SK-N-SH (cell line): ENCODE data around the gene HIGD1B. TPM values are rescaled to one million over a fixed set of nuclear protein-coding genes. Genes with fewer than 3 reads are reported as not detected.

Experiments
- CHD2 ChIP-seq: fragments of 150-350 bp; IDR thresholded peaks from 2 replicates; pipeline ENCODE4 v1.6.1; 2018; ENCODE audit warnings: low read length; ENCODE audit not compliant: partially characterized antibody
- ELF1 ChIP-seq: IDR thresholded peaks from 2 replicates; pipeline ENCODE4 v1.4.0; 2012
- EP300 ChIP-seq, 2 experiments: IDR thresholded peaks; 2 replicates each; pipeline versions ENCODE4 v1.4.0 to v1.6.1; 2012; ENCODE audit warnings: borderline replicate concordance in 1 of 2, low read depth in 1 of 2, low read length in 1 of 2
- FOXJ3 ChIP-seq: sonication (generic); formaldehyde crosslinking; IDR thresholded peaks from 2 replicates; pipeline ENCODE4 v1.5.1; 2020; ENCODE audit warnings: mild to moderate bottlenecking, missing genetic modification reagents
- GABPA ChIP-seq: IDR thresholded peaks from 2 replicates; pipeline ENCODE4 v1.4.0; 2012; ENCODE audit warnings: low read depth, mild to moderate bottlenecking
- GATA2 ChIP-seq: sonication (generic); formaldehyde crosslinking; IDR thresholded peaks from 2 replicates; pipeline ENCODE4 v1.5.0; 2020; ENCODE audit warnings: mild to moderate bottlenecking, missing genetic modification reagents
- JUND ChIP-seq: IDR thresholded peaks from 2 replicates; pipeline ENCODE4 v1.4.0; 2012
- PBX3 ChIP-seq: IDR thresholded peaks from 2 replicates; pipeline ENCODE4; 2012
- POLR2AphosphoS5 ChIP-seq: IDR thresholded peaks from 2 replicates; pipeline ENCODE4 v1.6.1; 2012; ENCODE audit warnings: low read depth, low read length
- RAD21 ChIP-seq: IDR thresholded peaks from 2 replicates; pipeline ENCODE4 v1.6.1; 2012; ENCODE audit warnings: mild to moderate bottlenecking, low read length
- REST ChIP-seq: IDR thresholded peaks from 2 replicates; pipeline ENCODE4 v1.6.1; 2012; ENCODE audit warnings: mild to moderate bottlenecking, low read depth, low read length, moderate library complexity
- RFX5 ChIP-seq: IDR thresholded peaks from 2 replicates; pipeline ENCODE4 v1.6.1; 2012; ENCODE audit warnings: mild to moderate bottlenecking, improper control_type of control experiment, low read length
- SIN3A ChIP-seq: IDR thresholded peaks from 2 replicates; pipeline ENCODE4 v1.6.1; 2012; ENCODE audit warnings: low read depth, mild to moderate bottlenecking, low read length, moderate library complexity, borderline replicate concordance
- SMC3 ChIP-seq: IDR thresholded peaks from 2 replicates; pipeline ENCODE4 v1.6.1; 2012; ENCODE audit warnings: low read depth, low read length, improper control_type of control experiment
- TCF12 ChIP-seq: IDR thresholded peaks from 2 replicates; pipeline ENCODE4 v1.4.0; 2012
- USF1 ChIP-seq: IDR thresholded peaks from 2 replicates; pipeline ENCODE4 v1.4.0; 2012; ENCODE audit warnings: low read depth, borderline replicate concordance
- USF2 ChIP-seq: fragments of 150-350 bp; IDR thresholded peaks from 2 replicates; pipeline ENCODE4 v1.6.1; 2017; ENCODE audit warnings: antibody characterized with exemption, low read length, low read depth, borderline replicate concordance
- YY1 ChIP-seq: IDR thresholded peaks from 2 replicates; pipeline ENCODE4 v1.4.0; 2012; ENCODE audit warnings: low read depth, mild to moderate bottlenecking
- polyA plus RNA-seq, 3 experiments: library from polyadenylated mRNA; depleted of rRNA; stranded (reverse); fragments of >200 nt; gene quantifications; 2 replicates each; pipeline ENCODE4 v1.2.3, GENCODE V29; 2012
- small RNA-seq, 7 experiments: library from RNA; depleted of rRNA; stranded (forward); fragments of <200 nt; gene quantifications; one replicate each; pipeline ENCODE3, GENCODE V24; 2012

HIGD1B gene
- polyA plus RNA-seq, 1 of the 3 experiments (the other 2 are of a cell fraction), result not detected

GRCh38 chr17:44899074-44899782 is 51.5 kb downstream of the HIGD1B start, which contains the start of gene EFTUD2 (continued):
- TF ChIP-seq REST, result no peak
- no peak for TF ChIP-seq GATA2 (CRISPR knock-in tag)
- 0 out of 2 replicates have a peak, but pooled peaks have one; percentile 50 for TF ChIP-seq YY1
- TF ChIP-seq GABPA, result peak; percentile 68
- TF ChIP-seq RAD21, result no peak
- peak; percentile 82 for TF ChIP-seq USF2
- no peak for TF ChIP-seq PBX3
- no peak for TF ChIP-seq SMC3
- peak; percentile 98 for TF ChIP-seq ELF1
- TF ChIP-seq FOXJ3 (CRISPR knock-in tag), result no peak
- TF ChIP-seq POLR2AphosphoS5, result peak; percentile 84
- TF ChIP-seq RFX5, result no peak
- TF ChIP-seq EP300 (IDR thresholded peaks at IDR 0.05; ENCODE audit: borderline replicate concordance in 1 of 2, low read depth in 1 of 2, low read length in 1 of 2), result no peak; a peak in 1 of 4 replicates
- TF ChIP-seq CHD2, result peak; percentile 73
- peak; percentile 96 for TF ChIP-seq USF1
- 0 out of 2 replicates have a peak, but pooled peaks have one; percentile 14 for TF ChIP-seq SIN3A
- no peak for TF ChIP-seq JUND
- TF ChIP-seq TCF12, result no peak
- TF ChIP-seq, all 33 proteins: peak for 12

Small RNAs within 50 kb of the gene (small RNA-seq; reads per million reads assigned to genes)
- gene RN7SL405P, result 0 reads per million in 7 experiments

Other genes with a start within 250 kb of the HIGD1B start
- 1.2 and 1.3 TPM in 2 replicates for gene MEIOC, start 191.4 kb upstream of the HIGD1B start, polyA plus RNA-seq (2012; rRNA removed)
- 6.4 and 8.9 TPM in 2 replicates for gene CCDC43, start 158.1 kb upstream of the HIGD1B start, polyA plus RNA-seq (2012; rRNA removed)
- gene DBF4B, start 139.2 kb upstream of the HIGD1B start, polyA plus RNA-seq (2012; rRNA removed), result 8.3 and 9.6 TPM in 2 replicates
- 1.8 and 2.5 TPM in 2 replicates for gene ADAM11, start 88.9 kb upstream of the HIGD1B start, polyA plus RNA-seq (2012; rRNA removed)
- 15.2 and 15.6 TPM in 2 replicates for gene GJC1, start 17.6 kb upstream of the HIGD1B start, polyA plus RNA-seq (2012; rRNA removed)
- gene EFTUD2, start 51.6 kb downstream of the HIGD1B start, polyA plus RNA-seq (2012; rRNA removed), result 79.9 and 82.9 TPM in 2 replicates
- 0.48 and 0.71 TPM in 2 replicates for gene GFAP, start 67.6 kb downstream of the HIGD1B start, polyA plus RNA-seq (2012; rRNA removed)
- 12.6 and 14.7 TPM in 2 replicates for gene KIF18B, start 99.9 kb downstream of the HIGD1B start, polyA plus RNA-seq (2012; rRNA removed)
- 5.4 and 11.9 TPM in 2 replicates for gene C1QL1, start 120.4 kb downstream of the HIGD1B start, polyA plus RNA-seq (2012; rRNA removed)
- 47.6 and 48.8 TPM in 2 replicates for gene DCAKD, start 203.7 kb downstream of the HIGD1B start, polyA plus RNA-seq (2012; rRNA removed)
- 30.1 and 31.6 TPM in 2 replicates for gene NMT1, start 213.4 kb downstream of the HIGD1B start, polyA plus RNA-seq (2012; rRNA removed)